GM23338 (cell line): ENCODE measurements around the gene SASH3. TPM values are rescaled to one million over a fixed set of nuclear protein-coding genes. Genes with fewer than 3 reads are reported as not detected.

Experiments used
- ATAC-seq: fragments of 200-7000 bp; cut with Tn5 transposase; 3 replicates; pipeline ENCODE4 v1.9.1; 2020
- DNase-seq: peaks from one replicate; pipeline ENCODE4 v3.0.0-alpha.2; 2015; ENCODE audit warnings: low spot score
- H2AFZ ChIP-seq: fragments of 200-600 bp; sonication (generic); 2 replicates; pipeline ENCODE4 v1.8.0; 2016; ENCODE audit warnings: antibody characterized with exemption, mild to moderate bottlenecking, moderate library complexity
- H3F3A ChIP-seq: fragments of 200-600 bp; sonication (generic); replicated peaks from 2 replicates; pipeline ENCODE4 v1.8.0; 2017; ENCODE audit warnings: antibody characterized with exemption, mixed run types, low read depth
- H3K27ac ChIP-seq: fragments of 200-600 bp; sonication (generic); 2 replicates; pipeline ENCODE4 v1.6.1; 2016; ENCODE audit warnings: low read depth
- H3K27me3 ChIP-seq: fragments of 200-600 bp; sonication (generic); 2 replicates; pipeline ENCODE4 v1.8.0; 2016; ENCODE audit warnings: mild to moderate bottlenecking, mixed run types, moderate library complexity; ENCODE audit not compliant: insufficient read depth
- H3K36me3 ChIP-seq: fragments of 200-600 bp; sonication (generic); 2 replicates; pipeline ENCODE4 v1.8.0; 2016; ENCODE audit warnings: mild to moderate bottlenecking; ENCODE audit not compliant: insufficient read depth
- H3K4me1 ChIP-seq: fragments of 200-600 bp; sonication (generic); 2 replicates; pipeline ENCODE4 v1.8.0; 2016; ENCODE audit warnings: mild to moderate bottlenecking, moderate library complexity; ENCODE audit not compliant: insufficient read depth
- H3K4me2 ChIP-seq: fragments of 200-600 bp; sonication (generic); 2 replicates; pipeline ENCODE4 v1.7.1; 2017; ENCODE audit warnings: mixed run types
- H3K4me3 ChIP-seq: fragments of 200-600 bp; sonication (generic); 2 replicates; pipeline ENCODE4 v1.6.1; 2016; ENCODE audit warnings: mixed run types
- H3K79me2 ChIP-seq: fragments of 200-600 bp; sonication (generic); replicated peaks from 2 replicates; pipeline ENCODE4 v1.8.0; 2017; ENCODE audit warnings: mild to moderate bottlenecking; ENCODE audit not compliant: insufficient read depth
- H3K9me2 ChIP-seq: fragments of 200-600 bp; sonication (generic); 2 replicates; pipeline ENCODE4 v1.8.0; 2017; ENCODE audit not compliant: insufficient read depth
- H4K20me1 ChIP-seq: fragments of 200-600 bp; sonication (generic); replicated peaks from 2 replicates; pipeline ENCODE4 v1.8.0; 2017; ENCODE audit warnings: mild to moderate bottlenecking; ENCODE audit not compliant: insufficient read depth
- H3K27ac Mint-ChIP-seq: 2 replicates; pipeline ENCODE4 v1.8.0; 2020; ENCODE audit warnings: inconsistent platforms, mild to moderate bottlenecking, moderate library complexity, mixed read lengths
- H3K27me3 Mint-ChIP-seq: 3 replicates; pipeline ENCODE4 v1.8.0; 2022; ENCODE audit warnings: low read depth, mild to moderate bottlenecking, moderate library complexity, mixed read lengths, inconsistent platforms; ENCODE audit not compliant: insufficient read depth, poor library complexity
- H3K36me3 Mint-ChIP-seq: 3 replicates; pipeline ENCODE4 v1.8.0; 2021; ENCODE audit warnings: low read depth, mild to moderate bottlenecking, inconsistent platforms, moderate library complexity, mixed read lengths
- H3K4me1 Mint-ChIP-seq: 3 replicates; pipeline ENCODE4 v1.8.0; 2020; ENCODE audit warnings: mild to moderate bottlenecking, inconsistent platforms, mixed read lengths
- H3K4me3 Mint-ChIP-seq: 3 replicates; pipeline ENCODE4 v1.8.0; 2021; ENCODE audit warnings: moderate library complexity, mild to moderate bottlenecking, inconsistent platforms, mixed read lengths
- H3K9me3 Mint-ChIP-seq: 3 replicates; pipeline ENCODE4 v1.8.0; 2020; ENCODE audit warnings: moderate library complexity, mild to moderate bottlenecking, inconsistent platforms, mixed read lengths
- CREB1 ChIP-seq: fragments of 250-450 bp; sonication (Bioruptor Pico); IDR thresholded peaks from 2 replicates; pipeline ENCODE4 v1.5.0; 2020; ENCODE audit warnings: low read depth, mild to moderate bottlenecking, moderate library complexity
- EZH2 ChIP-seq: fragments of 200-600 bp; sonication (generic); IDR thresholded peaks from one replicate; pipeline ENCODE4 v1.8.0; 2017; ENCODE audit warnings: antibody characterized with exemption, mild to moderate bottlenecking, low read depth; ENCODE audit not compliant: unreplicated experiment
- EZH2phosphoT487 ChIP-seq: fragments of 200-600 bp; sonication (generic); IDR thresholded peaks from one replicate; pipeline ENCODE4 v1.8.1; 2018; ENCODE audit warnings: antibody characterized with exemption; ENCODE audit not compliant: unreplicated experiment
- JUNB ChIP-seq: IDR thresholded peaks from one replicate; pipeline ENCODE4 v1.6.1; 2016; ENCODE audit warnings: antibody characterized with exemption; ENCODE audit not compliant: unreplicated experiment
- NANOG ChIP-seq: IDR thresholded peaks from 2 replicates; pipeline ENCODE4 v1.6.1; 2016; ENCODE audit warnings: antibody characterized with exemption, borderline replicate concordance
- POLR2AphosphoS5 ChIP-seq: IDR thresholded peaks from 2 replicates; pipeline ENCODE4 v1.6.1; 2016; ENCODE audit warnings: antibody characterized with exemption, low read depth
- STAT1 ChIP-seq: IDR thresholded peaks from one replicate; pipeline ENCODE4 v1.6.1; 2016; ENCODE audit warnings: antibody characterized with exemption; ENCODE audit not compliant: unreplicated experiment
- ZNF114 ChIP-seq: fragments of 250-450 bp; sonication (Bioruptor Pico); IDR thresholded peaks from 2 replicates; pipeline ENCODE4 v1.5.0; 2020; ENCODE audit warnings: mild to moderate bottlenecking, moderate library complexity
- ZNF331 ChIP-seq: fragments of 250-450 bp; sonication (Bioruptor Pico); IDR thresholded peaks from 2 replicates; pipeline ENCODE4 v1.5.0; 2020; ENCODE audit warnings: low read depth, mild to moderate bottlenecking, moderate library complexity
- ZNF462 ChIP-seq: fragments of 250-450 bp; sonication (Bioruptor Pico); IDR thresholded peaks from 2 replicates; pipeline ENCODE4 v1.5.0; 2020; ENCODE audit warnings: mild to moderate bottlenecking, moderate library complexity
- polyA plus RNA-seq: library from polyadenylated mRNA; unstranded; fragments of >200 nt; fragmentation: Nextera tagmentation; extraction: Ambion mirVana; gene quantifications from 2 replicates; pipeline ENCODE4 v1.2.1, GENCODE V29; 2016
- total RNA-seq: library from RNA; depleted of rRNA; stranded (reverse); fragments of >200 nt; shearing (Covaris generic); gene quantifications from 2 replicates; pipeline ENCODE4 v1.2.3, GENCODE V29; 2014
- TF ChIP-seq, protein P1 (sequence below): IDR thresholded peaks from 2 replicates; pipeline ENCODE4 v1.6.1; 2016; ENCODE audit warnings: antibody characterized with exemption
- TF ChIP-seq, protein P2 (sequence below), 2 experiments: fragments of 200-600 bp in 1 of 2; sonication (generic) in 1 of 2; conservative IDR thresholded peaks; 2 replicates each; pipeline versions ENCODE4 v1.5.1 to v1.6.1; 2016 to 2017; ENCODE audit warnings: antibody characterized with exemption in 2 of 2, low read depth in 2 of 2, mild to moderate bottlenecking in 2 of 2, moderate library complexity in 1 of 2
- TF ChIP-seq, protein P3 (sequence below): IDR thresholded peaks from one replicate; pipeline ENCODE4 v1.6.1; 2018; ENCODE audit warnings: antibody characterized with exemption; ENCODE audit not compliant: unreplicated experiment

SASH3 gene
- total and polyA plus RNA-seq, 2 experiments from 2014 or later: 0.18 TPM; not detected in 1

DNA sequence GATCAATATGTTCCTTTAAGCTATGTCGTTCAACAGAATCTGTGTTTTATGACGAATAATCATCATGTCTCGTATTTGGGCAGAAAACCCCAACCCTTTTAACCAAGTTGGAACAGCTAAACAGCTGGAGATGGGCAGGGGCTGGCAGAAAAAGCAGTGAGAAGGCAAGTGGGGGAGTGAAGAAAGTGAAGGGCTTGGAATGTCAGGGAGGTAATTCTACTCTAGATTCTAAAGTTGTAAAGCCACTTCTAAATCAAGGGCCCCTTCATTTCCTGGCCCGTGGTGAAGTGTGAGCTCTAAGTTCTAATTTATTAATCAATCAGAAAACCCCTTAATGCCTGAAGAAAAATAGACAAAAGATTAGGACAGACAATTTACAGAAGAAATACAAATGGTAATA, 20.4 kb downstream of the SASH3 start:
- H3K27ac Mint-ChIP-seq: no peak overlapping the region
- Histone ChIP-seq H3K36me3 (no peaks in the 10 kb centered on the region), H3K4me2 (no peak overlapping the region), H3K27me3 (no peaks in the 10 kb centered on the region), H2AFZ (no peak overlapping the region), H3K9me2 (no peaks in the 10 kb centered on the region), H3K4me3 (no peak overlapping the region), H3F3A (no peaks in the 10 kb centered on the region), H4K20me1 (no peaks in the 10 kb centered on the region), H3K79me2 (no peaks in the 10 kb centered on the region), H3K27ac (no peak overlapping the region), H3K4me1 (no peaks in the 10 kb centered on the region)
- no peak for ATAC-seq
- H3K27me3 Mint-ChIP-seq: no peaks in the 10 kb centered on the region
- no peaks in the 10 kb centered on the region for H3K9me3 Mint-ChIP-seq
- no peak overlapping the region for H3K4me3 Mint-ChIP-seq
- peaks cover 19% of the 10 kb centered on the region for H3K36me3 Mint-ChIP-seq
- H3K4me1 Mint-ChIP-seq: no peaks in the 10 kb centered on the region
- no peak for DNase-seq
- TF ChIP-seq, protein P1, sequence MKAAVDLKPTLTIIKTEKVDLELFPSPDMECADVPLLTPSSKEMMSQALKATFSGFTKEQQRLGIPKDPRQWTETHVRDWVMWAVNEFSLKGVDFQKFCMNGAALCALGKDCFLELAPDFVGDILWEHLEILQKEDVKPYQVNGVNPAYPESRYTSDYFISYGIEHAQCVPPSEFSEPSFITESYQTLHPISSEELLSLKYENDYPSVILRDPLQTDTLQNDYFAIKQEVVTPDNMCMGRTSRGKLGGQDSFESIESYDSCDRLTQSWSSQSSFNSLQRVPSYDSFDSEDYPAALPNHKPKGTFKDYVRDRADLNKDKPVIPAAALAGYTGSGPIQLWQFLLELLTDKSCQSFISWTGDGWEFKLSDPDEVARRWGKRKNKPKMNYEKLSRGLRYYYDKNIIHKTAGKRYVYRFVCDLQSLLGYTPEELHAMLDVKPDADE: no peak
- TF ChIP-seq, protein P2, sequence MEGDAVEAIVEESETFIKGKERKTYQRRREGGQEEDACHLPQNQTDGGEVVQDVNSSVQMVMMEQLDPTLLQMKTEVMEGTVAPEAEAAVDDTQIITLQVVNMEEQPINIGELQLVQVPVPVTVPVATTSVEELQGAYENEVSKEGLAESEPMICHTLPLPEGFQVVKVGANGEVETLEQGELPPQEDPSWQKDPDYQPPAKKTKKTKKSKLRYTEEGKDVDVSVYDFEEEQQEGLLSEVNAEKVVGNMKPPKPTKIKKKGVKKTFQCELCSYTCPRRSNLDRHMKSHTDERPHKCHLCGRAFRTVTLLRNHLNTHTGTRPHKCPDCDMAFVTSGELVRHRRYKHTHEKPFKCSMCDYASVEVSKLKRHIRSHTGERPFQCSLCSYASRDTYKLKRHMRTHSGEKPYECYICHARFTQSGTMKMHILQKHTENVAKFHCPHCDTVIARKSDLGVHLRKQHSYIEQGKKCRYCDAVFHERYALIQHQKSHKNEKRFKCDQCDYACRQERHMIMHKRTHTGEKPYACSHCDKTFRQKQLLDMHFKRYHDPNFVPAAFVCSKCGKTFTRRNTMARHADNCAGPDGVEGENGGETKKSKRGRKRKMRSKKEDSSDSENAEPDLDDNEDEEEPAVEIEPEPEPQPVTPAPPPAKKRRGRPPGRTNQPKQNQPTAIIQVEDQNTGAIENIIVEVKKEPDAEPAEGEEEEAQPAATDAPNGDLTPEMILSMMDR (conservative IDR thresholded peaks at IDR 0.05; ENCODE audit: low read depth in 2 of 2): no peak
- no peak for TF ChIP-seq EZH2phosphoT487
- no peak for TF ChIP-seq ZNF331 (CRISPR knock-in tag)
- TF ChIP-seq POLR2AphosphoS5: no peak
- TF ChIP-seq, protein P3, sequence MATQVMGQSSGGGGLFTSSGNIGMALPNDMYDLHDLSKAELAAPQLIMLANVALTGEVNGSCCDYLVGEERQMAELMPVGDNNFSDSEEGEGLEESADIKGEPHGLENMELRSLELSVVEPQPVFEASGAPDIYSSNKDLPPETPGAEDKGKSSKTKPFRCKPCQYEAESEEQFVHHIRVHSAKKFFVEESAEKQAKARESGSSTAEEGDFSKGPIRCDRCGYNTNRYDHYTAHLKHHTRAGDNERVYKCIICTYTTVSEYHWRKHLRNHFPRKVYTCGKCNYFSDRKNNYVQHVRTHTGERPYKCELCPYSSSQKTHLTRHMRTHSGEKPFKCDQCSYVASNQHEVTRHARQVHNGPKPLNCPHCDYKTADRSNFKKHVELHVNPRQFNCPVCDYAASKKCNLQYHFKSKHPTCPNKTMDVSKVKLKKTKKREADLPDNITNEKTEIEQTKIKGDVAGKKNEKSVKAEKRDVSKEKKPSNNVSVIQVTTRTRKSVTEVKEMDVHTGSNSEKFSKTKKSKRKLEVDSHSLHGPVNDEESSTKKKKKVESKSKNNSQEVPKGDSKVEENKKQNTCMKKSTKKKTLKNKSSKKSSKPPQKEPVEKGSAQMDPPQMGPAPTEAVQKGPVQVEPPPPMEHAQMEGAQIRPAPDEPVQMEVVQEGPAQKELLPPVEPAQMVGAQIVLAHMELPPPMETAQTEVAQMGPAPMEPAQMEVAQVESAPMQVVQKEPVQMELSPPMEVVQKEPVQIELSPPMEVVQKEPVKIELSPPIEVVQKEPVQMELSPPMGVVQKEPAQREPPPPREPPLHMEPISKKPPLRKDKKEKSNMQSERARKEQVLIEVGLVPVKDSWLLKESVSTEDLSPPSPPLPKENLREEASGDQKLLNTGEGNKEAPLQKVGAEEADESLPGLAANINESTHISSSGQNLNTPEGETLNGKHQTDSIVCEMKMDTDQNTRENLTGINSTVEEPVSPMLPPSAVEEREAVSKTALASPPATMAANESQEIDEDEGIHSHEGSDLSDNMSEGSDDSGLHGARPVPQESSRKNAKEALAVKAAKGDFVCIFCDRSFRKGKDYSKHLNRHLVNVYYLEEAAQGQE: no peak
- no peak for TF ChIP-seq STAT1
- no peak for TF ChIP-seq CREB1 (CRISPR knock-in tag)
- no peak for TF ChIP-seq JUNB
- TF ChIP-seq EZH2: no peak
- TF ChIP-seq ZNF462 (CRISPR knock-in tag): no peak
- TF ChIP-seq NANOG: no peak
- TF ChIP-seq ZNF114 (CRISPR knock-in tag): no peak
